Lung (tissue), 12 donors: ENCODE results near the gene KNDC1. TPM values are rescaled to one million over a fixed set of nuclear protein-coding genes. Genes with fewer than 3 reads are reported as not detected.

Experiments used
- ATAC-seq: fragments of 200-7000 bp; cut with Tn5 transposase; one replicate; pipeline ENCODE4 v1.9.1; 2020; ENCODE audit warnings: moderate number of reproducible peaks; ENCODE audit not compliant: insufficient read depth, low FRiP score
- DNase-seq, 3 donors: peaks; one replicate each; pipeline ENCODE4 v3.0.0-alpha.2; 2013 to 2017
- H3K27ac ChIP-seq, 2 donors: one replicate each; pipeline ENCODE4 v1.5.1; 2013; ENCODE audit warnings: mild to moderate bottlenecking in 2 of 2, moderate library complexity in 2 of 2, control low read depth in 1 of 2, inconsistent platforms in 1 of 2, low read depth in 1 of 2, low read length in 1 of 2
- H3K27me3 ChIP-seq, 3 donors: one replicate each; pipeline ENCODE4 v1.5.1; 2013; ENCODE audit warnings: low read length in 2 of 3; ENCODE audit not compliant: control insufficient read depth in 3 of 3, insufficient read depth in 3 of 3
- H3K36me3 ChIP-seq, 4 donors: one replicate each; pipeline ENCODE4 v1.5.1; 2013; ENCODE audit warnings: low read length in 4 of 4, mild to moderate bottlenecking in 1 of 4, moderate library complexity in 1 of 4; ENCODE audit not compliant: control insufficient read depth in 4 of 4, insufficient read depth in 4 of 4
- H3K4me1 ChIP-seq, 5 donors: one replicate each; pipeline ENCODE4 v1.5.1; 2013; ENCODE audit warnings: low read length in 5 of 5, mild to moderate bottlenecking in 2 of 5, moderate library complexity in 1 of 5; ENCODE audit not compliant: control insufficient read depth in 5 of 5, insufficient read depth in 5 of 5
- H3K4me3 ChIP-seq: one replicate; pipeline ENCODE4 v1.5.1; 2013; ENCODE audit warnings: mild to moderate bottlenecking, control low read depth, moderate library complexity
- H3K9ac ChIP-seq, 2 donors: one replicate each; pipeline ENCODE4 v1.5.1; 2013; ENCODE audit warnings: low read length in 2 of 2, control low read depth in 1 of 2; ENCODE audit not compliant: insufficient read depth in 1 of 2
- H3K9me3 ChIP-seq, 4 donors: one replicate each; pipeline ENCODE4 v1.5.1; 2013; ENCODE audit warnings: low read length in 3 of 4, mild to moderate bottlenecking in 1 of 4, moderate library complexity in 1 of 4; ENCODE audit not compliant: control insufficient read depth in 4 of 4, insufficient read depth in 3 of 4
- CTCF ChIP-seq: IDR thresholded peaks from 2 replicates; pipeline ENCODE4 v1.5.1; 2012; ENCODE audit warnings: mild to moderate bottlenecking; ENCODE audit errors: control extremely low read depth, extremely low read depth
- WGBS, 2 donors: extraction: QIAGEN DNeasy Blood & Tissue Kit; methylation state at CpG; one replicate each; pipeline ENCODE4 v1.1.7; 2013; 5-methylcytosine and 5-hydroxymethylcytosine counted together
- polyA plus RNA-seq, 2 donors: library from polyadenylated mRNA; stranded (reverse); fragments of 200-250 nt; gene quantifications; one replicate each; pipeline ENCODE4 v1.2.1, GENCODE V29; 2013
- total RNA-seq, 2 donors: library from RNA; depleted of rRNA in 1 of 2; stranded (reverse); fragments of >200 nt in 1 of 2; gene quantifications; one replicate each; pipeline ENCODE4 v1.2.1, GENCODE V29; 2014 to 2021
- donor health status: control.
- donor health status: control.
- donor health status: Bipolar disorder and iron deficiency.
- donor health status: healthy.
- donor health status: DM: yes; HTN: yes; CAD: no.

KNDC1 gene
- total and polyA plus RNA-seq, 4 donors, result 3.2 to 21.0 (median 6.7) TPM

DNA sequence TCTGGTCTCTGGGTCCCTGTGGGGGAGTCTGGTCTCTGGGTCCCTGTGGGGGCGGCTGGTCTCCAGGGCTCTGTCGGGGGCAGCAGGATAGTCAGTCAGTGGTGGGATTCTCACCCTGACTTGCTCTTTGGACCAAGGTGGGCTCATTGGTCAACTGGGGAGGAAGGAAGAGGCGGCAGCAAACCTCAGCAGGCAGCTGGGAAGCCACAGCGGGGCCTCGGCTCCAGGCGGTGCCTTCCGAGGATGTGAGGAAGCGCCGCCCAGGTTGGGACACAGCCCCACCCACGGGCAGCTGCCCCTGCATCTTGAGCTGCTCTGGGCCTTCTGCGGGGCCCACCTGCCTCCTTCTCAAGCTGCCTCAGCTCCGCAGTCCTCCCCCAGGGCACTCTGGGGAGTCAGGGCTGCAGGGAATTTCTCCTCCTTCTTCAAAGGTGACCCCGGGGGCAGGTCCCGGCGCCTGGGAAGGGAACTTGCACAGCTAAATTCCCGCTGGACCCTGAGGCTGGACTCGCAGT is 20.4 kb upstream of the KNDC1 start:
- Histone ChIP-seq H3K9me3 (no peaks in the 10 kb centered on the region), H3K4me3 (no peak overlapping the region), H3K36me3 (no peaks in the 10 kb centered on the region), H3K27ac (no peak overlapping the region), H3K27me3 (peaks cover 0 to 5% (median 4%) of the 10 kb centered on the region in 3 donors), H3K4me1 (no peaks in the 10 kb centered on the region), H3K9ac (no peak overlapping the region)
- no peak for DNase-seq
- WGBS, 2 donors, result 24 to 43% methylated on average over 16 to 17 of the region's 17 CpGs
- no peak for TF ChIP-seq CTCF
- ATAC-seq, result no peak

- Histone ChIP-seq H3K36me3 (no peaks in the 10 kb centered on the region), H3K9ac (no peak overlapping the region), H3K4me3 (no peak overlapping the region), H3K4me1 (no peaks in the 10 kb centered on the region), H3K27me3 (peaks cover 0 to 8% (median 4%) of the 10 kb centered on the region in 3 donors), H3K9me3 (no peaks in the 10 kb centered on the region), H3K27ac (no peak overlapping the region)
- DNase-seq (no peak), ATAC-seq (no peak)
- TF ChIP-seq CTCF, result no peak
- whole genome bisulfite sequencing, 2 donors, result 64 to 72% methylated on average over 25 to 26 of the region's 26 CpGs
Measured at GRCh38 chr10:133140417-133141143, 19.4 kb upstream of the KNDC1 start.

DNA sequence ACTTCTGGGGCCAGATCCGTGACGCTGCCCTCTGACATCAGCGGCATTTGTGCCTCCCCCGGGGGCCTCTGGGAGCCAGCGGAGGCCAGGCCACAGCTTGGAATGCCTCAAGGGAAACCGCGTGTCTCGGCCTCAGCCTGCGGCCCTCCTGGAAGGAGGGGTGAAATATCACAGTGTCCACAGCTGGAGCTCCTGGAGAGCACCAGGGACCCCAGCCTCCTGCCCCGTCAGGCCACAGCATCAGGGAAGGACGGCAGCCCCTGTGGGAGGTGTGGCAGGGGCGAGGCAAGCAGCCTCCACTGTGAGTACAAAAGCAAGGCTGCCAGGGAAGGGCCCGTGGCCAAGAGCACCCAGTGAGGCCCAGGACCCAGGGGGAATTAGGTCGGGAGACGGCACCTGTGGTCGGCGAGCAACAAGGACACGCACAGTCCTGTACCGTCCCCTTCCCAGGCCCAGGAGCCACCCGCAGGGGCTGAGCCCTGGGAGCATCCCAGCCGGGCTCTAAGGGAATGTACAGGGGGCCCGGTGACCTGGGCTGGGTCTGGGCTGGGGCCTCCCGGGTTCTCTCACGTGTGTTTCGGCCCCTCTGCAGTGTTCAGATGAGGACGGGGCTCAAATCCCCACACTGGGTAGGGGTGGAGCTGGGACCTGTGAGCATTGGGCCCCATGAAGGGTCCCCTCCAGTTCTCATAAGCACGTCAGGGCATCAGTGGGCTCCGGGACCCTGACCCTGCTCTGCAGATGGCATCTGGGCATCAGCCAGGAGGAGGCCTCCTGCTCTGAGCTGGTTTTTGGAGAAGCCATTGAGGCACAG is 18.7 kb upstream of the KNDC1 start:
- no peak for ATAC-seq
- Histone ChIP-seq H3K4me1 (no peaks in the 10 kb centered on the region), H3K9me3 (no peaks in the 10 kb centered on the region), H3K27me3 (peaks cover 0 to 8% (median 4%) of the 10 kb centered on the region in 3 donors), H3K9ac (no peak overlapping the region), H3K36me3 (no peaks in the 10 kb centered on the region), H3K27ac (no peak overlapping the region), H3K4me3 (no peak overlapping the region)
- no peak for DNase-seq
- no peak for TF ChIP-seq CTCF
- WGBS, 2 donors, result 75 to 90% methylated on average over 28 of the region's 28 CpGs
